GM23248 (cell line): ENCODE results near the gene PSORS1C1.

Source experiments
- EZH2 ChIP-seq: fragments of 200-600 bp; sonication (generic); IDR thresholded peaks from 2 replicates; pipeline ENCODE4 v1.6.1; 2018; ENCODE audit warnings: antibody characterized with exemption, mild to moderate bottlenecking; ENCODE audit not compliant: insufficient read depth, poor library complexity, severe bottlenecking
- EZH2phosphoT487 ChIP-seq: fragments of 200-600 bp; sonication (generic); IDR thresholded peaks from 2 replicates; pipeline ENCODE4 v1.6.1; 2018; ENCODE audit warnings: antibody characterized with exemption, moderate library complexity, mild to moderate bottlenecking, low read depth; ENCODE audit not compliant: insufficient read depth

DNA sequence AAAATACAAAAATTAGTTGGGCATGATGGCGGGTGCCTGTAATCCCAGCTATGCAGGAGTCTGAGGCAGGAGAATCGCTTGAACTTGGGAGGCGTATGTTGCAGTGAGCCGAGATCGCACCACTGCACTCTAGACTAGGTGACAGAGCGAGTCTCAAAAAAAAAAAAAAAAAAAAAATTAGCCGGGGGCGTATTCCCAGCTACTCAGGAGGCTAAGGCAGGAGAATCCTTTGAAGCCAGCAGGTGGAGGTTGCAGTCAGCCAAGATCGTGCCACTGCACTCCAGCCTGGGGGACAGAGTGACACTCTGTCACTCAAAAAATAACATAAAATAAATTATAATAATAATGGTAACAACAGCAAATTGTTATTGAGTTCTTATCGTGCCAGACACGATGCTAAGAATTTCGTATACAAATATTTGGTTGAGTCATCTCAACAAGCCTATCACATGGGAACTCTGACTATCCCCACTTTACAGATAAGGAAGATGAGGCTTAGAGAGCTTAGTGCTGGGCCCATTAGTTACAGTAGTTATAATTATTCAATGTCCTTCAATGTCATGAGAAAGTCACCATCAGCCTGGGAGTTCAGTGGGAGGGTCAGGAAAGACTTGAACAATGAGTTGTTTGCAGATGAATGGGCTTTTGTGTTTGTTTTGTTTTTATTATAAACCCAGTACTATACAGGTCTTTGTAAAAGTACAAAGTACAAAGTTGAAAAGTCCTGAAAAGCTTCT is 21.7 kb upstream of the PSORS1C1 start:
- TF ChIP-seq EZH2phosphoT487 (no peak), EZH2 (no peak)
